Heart left ventricle (tissue), 13 donors: ENCODE results near the gene PCP4.

Experiments
- CTCF ChIP-seq, 12 donors: fragments of 200-600 bp; sonication (generic) in 4 of 12; IDR thresholded peaks; one replicate each; pipeline versions ENCODE4 v1.5.0 to v1.8.0; 2018 to 2022; ENCODE audit warnings: antibody characterized with exemption in 12 of 12, mild to moderate bottlenecking in 5 of 12
- POLR2A ChIP-seq, 2 donors: fragments of 450-650 bp; IDR thresholded peaks; one replicate each; pipeline ENCODE4 v1.6.1; 2017; ENCODE audit warnings: antibody characterized with exemption in 2 of 2, mild to moderate bottlenecking in 2 of 2, moderate library complexity in 2 of 2
- donor health status: ischemic (EF 13 %, LVEDD 7.1; RV severe dilation, severe dysfunction).
- donor health status: DM: no; HTN: yes; CAD: no.
- donor health status: DM: no; HTN: no; CAD: no.
- donor health status: ischemic (EF 25% LVEDD 6.9; RV normal size, moderate dysfunction).
- donor health status: ischemic (EF 25% LVEDD 5.7; RV mildly dilated, moderate dysfunction).
- donor health status: ischemic (EF 35%, LVEDD 5.7; RV mildly dilated, moderate dysfunction).
- donor health status: nonischemic (EF 11% LVEDD 7.7; RV severe dilation, severe dysfunction).
- donor health status: DM: yes; HTN: yes; CAD: no.
- donor health status: PGD.
- donor health status: ischemic (EF 29% LVEDD 5.4; RV normal size, mild dysfunction).
- donor health status: nonischemic (EF 23%, LVEDD 6.1; RV moderate dilation, normal function).

DNA sequence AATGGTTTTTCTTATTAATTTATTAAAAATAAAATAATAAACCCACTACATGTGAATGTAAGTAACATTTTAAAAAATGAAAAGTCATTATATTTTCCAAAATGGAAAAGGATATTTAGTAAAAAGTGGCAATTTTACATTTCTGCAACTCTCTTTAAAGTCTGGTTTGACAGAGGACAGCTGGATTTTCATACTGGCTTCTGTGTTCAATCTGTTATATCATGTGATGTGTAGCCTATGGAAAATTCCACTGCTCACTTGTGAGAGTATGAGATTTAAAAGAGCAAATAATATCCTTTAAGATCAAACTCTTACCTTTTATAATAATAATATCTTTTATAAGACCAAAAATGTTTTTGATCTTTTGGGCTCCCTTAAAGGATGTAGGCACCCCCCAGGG, 33.7 kb downstream of the PCP4 start:
- TF ChIP-seq POLR2A (IDR thresholded peaks at IDR 0.05) = no peak
- TF ChIP-seq CTCF (IDR thresholded peaks at IDR 0.05) = no peak
